Measurements from ENCODE around the gene SNTG2.

DNA sequence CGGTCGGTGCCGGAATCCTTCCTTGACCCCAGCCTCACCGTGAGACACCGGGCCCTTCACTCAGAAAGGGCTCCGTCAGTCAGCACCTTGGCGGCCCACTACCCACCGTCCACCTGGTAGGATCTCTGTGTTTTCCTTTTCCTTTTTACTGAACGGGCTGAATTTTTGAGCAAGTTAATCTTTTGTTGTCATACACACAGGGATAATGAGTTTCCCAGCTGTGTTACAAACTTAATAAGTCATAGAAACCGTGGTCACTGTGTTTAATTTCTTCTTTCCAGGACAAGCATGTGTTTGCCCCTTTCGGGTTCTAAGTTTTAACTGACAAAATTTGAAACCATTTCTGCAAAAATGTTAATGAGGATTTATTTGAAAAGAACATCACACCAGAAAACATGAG is 423.6 kb downstream of the SNTG2 start:
- no peak for TF ChIP-seq GLIS3 (CRISPR knock-in tag; IDR thresholded peaks at IDR 0.05)
- TF ChIP-seq TCF4 (CRISPR knock-in tag; IDR thresholded peaks at IDR 0.05; ENCODE audit: borderline replicate concordance) = no peak
- TF ChIP-seq ZFP30 (CRISPR knock-in tag; IDR thresholded peaks at IDR 0.05) = no peak
- no peak for TF ChIP-seq PPARA (CRISPR knock-in tag; IDR thresholded peaks at IDR 0.05; ENCODE audit: borderline replicate concordance)
- TF ChIP-seq ZNF565 (CRISPR knock-in tag; conservative IDR thresholded peaks at IDR 0.05; ENCODE audit: low read depth) = no peak
- no peak for TF ChIP-seq RARB (CRISPR knock-in tag; IDR thresholded peaks at IDR 0.05)
- TF ChIP-seq, protein P1, sequence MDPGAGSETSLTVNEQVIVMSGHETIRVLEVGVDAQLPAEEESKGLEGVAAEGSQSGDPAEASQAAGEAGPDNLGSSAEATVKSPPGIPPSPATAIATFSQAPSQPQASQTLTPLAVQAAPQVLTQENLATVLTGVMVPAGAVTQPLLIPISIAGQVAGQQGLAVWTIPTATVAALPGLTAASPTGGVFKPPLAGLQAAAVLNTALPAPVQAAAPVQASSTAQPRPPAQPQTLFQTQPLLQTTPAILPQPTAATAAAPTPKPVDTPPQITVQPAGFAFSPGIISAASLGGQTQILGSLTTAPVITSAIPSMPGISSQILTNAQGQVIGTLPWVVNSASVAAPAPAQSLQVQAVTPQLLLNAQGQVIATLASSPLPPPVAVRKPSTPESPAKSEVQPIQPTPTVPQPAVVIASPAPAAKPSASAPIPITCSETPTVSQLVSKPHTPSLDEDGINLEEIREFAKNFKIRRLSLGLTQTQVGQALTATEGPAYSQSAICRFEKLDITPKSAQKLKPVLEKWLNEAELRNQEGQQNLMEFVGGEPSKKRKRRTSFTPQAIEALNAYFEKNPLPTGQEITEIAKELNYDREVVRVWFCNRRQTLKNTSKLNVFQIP (CRISPR knock-in tag; IDR thresholded peaks at IDR 0.05; ENCODE audit: borderline replicate concordance, low read depth) = no peak
- no peak for TF ChIP-seq ZFP3 (CRISPR knock-in tag; IDR thresholded peaks at IDR 0.05)
- no peak for TF ChIP-seq ISL1 (CRISPR knock-in tag; IDR thresholded peaks at IDR 0.05)
- TF ChIP-seq, protein P2, sequence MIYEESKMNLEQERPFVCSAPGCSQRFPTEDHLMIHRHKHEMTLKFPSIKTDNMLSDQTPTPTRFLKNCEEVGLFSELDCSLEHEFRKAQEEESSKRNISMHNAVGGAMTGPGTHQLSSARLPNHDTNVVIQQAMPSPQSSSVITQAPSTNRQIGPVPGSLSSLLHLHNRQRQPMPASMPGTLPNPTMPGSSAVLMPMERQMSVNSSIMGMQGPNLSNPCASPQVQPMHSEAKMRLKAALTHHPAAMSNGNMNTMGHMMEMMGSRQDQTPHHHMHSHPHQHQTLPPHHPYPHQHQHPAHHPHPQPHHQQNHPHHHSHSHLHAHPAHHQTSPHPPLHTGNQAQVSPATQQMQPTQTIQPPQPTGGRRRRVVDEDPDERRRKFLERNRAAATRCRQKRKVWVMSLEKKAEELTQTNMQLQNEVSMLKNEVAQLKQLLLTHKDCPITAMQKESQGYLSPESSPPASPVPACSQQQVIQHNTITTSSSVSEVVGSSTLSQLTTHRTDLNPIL (CRISPR knock-in tag; IDR thresholded peaks at IDR 0.05; ENCODE audit: low read depth) = no peak
- TF ChIP-seq ARNTL (CRISPR knock-in tag; IDR thresholded peaks at IDR 0.05; ENCODE audit: borderline replicate concordance, low read depth) = no peak
